GM12878 (cell line): ENCODE data around the gene ETV6. TPM values are rescaled to one million over a fixed set of nuclear protein-coding genes. Genes with fewer than 3 reads are reported as not detected.

Experiments
- ATAC-seq: fragments of 200-7000 bp; cut with Tn5 transposase; 3 replicates; pipeline ENCODE4 v1.9.1; 2020; ENCODE audit warnings: mild to moderate bottlenecking, moderate library complexity
- BruUV-seq: library from RNA; stranded (reverse); fragments of 400-500 nt; replicated peaks from 2 replicates; lab custom pipeline; 2021; lab: Mats Ljungman, UMichigan
- CTCF ChIA-PET: fragments of 300-600 bp; sonication (Branson Sonifier 250); formaldehyde crosslinking; extraction: SDS; loops from one replicate; lab custom pipeline; 2021; ENCODE audit warnings: inconsistent platforms; lab: Yijun Ruan, JAX
- POLR2A ChIA-PET: fragments of 350-600 bp; formaldehyde crosslinking; extraction: SDS; loops from one replicate; lab custom pipeline; 2021; ENCODE audit warnings: inconsistent platforms; lab: Charles Lee
- RAD21 ChIA-PET: fragments of 300-600 bp; sonication (Branson Sonifier 250); formaldehyde crosslinking; loops from one replicate; lab custom pipeline; 2023; ENCODE audit warnings: antibody characterized with exemption; ENCODE audit not compliant: unreplicated experiment; lab: Charles Lee
- SMC1A ChIA-PET: fragments of 300-600 bp; sonication (Branson Sonifier 250); formaldehyde crosslinking; loops from one replicate; lab custom pipeline; 2023; ENCODE audit not compliant: unreplicated experiment, uncharacterized antibody; lab: Charles Lee
- DNase-seq: peaks from one replicate; pipeline ENCODE4 v3.0.0-alpha.2; 2011; ENCODE audit warnings: low read depth, low spot score
- FAIRE-seq: peaks from 3 replicates; lab custom pipeline; 2011; peaks lifted over from hg19 to GRCh38; lab: Jason Lieb, UNC
- H2AFZ ChIP-seq: 2 replicates; pipeline ENCODE4 v1.6.0; 2011; ENCODE audit warnings: low read depth, low read length, control low read depth; ENCODE audit not compliant: control insufficient read depth
- H3K27ac ChIP-seq: 2 replicates; pipeline ENCODE4 v1.5.1; 2011; ENCODE audit warnings: control low read depth; ENCODE audit not compliant: control insufficient read depth, insufficient read depth
- H3K27me3 ChIP-seq, 2 experiments: replicated peaks in 1 of 2; 2 replicates each; pipeline versions ENCODE4 v1.6.0 to v1.6.1; 2011; ENCODE audit warnings: low read length in 1 of 2; ENCODE audit not compliant: control insufficient read depth in 2 of 2, insufficient read depth in 2 of 2
- H3K36me3 ChIP-seq, 2 experiments: 2 replicates each; pipeline ENCODE4 v1.5.1; 2011; ENCODE audit warnings: low read length in 1 of 2; ENCODE audit not compliant: control insufficient read depth in 2 of 2, insufficient read depth in 2 of 2
- H3K4me1 ChIP-seq: 2 replicates; pipeline ENCODE4 v1.6.1; 2011; ENCODE audit warnings: mild to moderate bottlenecking, low read length, moderate library complexity, mixed read lengths; ENCODE audit not compliant: control insufficient read depth, insufficient read depth
- H3K4me2 ChIP-seq: 2 replicates; pipeline ENCODE4 v1.6.0; 2011; ENCODE audit warnings: control low read depth; ENCODE audit not compliant: control insufficient read depth, insufficient read depth
- H3K4me3 ChIP-seq: fragments of 200-600 bp; sonication (generic); 2 replicates; pipeline ENCODE4 v1.5.1; 2016
- H3K79me2 ChIP-seq: 2 replicates; pipeline ENCODE4 v1.6.0; 2011; ENCODE audit warnings: low read length; ENCODE audit not compliant: control insufficient read depth, insufficient read depth
- H3K9ac ChIP-seq: 2 replicates; pipeline ENCODE4 v1.8.0; 2011; ENCODE audit warnings: low read length, control low read depth, mixed read lengths; ENCODE audit not compliant: control insufficient read depth, insufficient read depth
- H3K9me3 ChIP-seq: replicated peaks from 3 replicates; pipeline ENCODE4 v1.5.1; 2011; ENCODE audit warnings: mild to moderate bottlenecking, low read length; ENCODE audit not compliant: control insufficient read depth, insufficient read depth
- H4K20me1 ChIP-seq: 2 replicates; pipeline ENCODE4 v1.6.0; 2011; ENCODE audit not compliant: control insufficient read depth, insufficient read depth
- ASH2L ChIP-seq: fragments of 300-600, 200-600 bp; sonication (generic); IDR thresholded peaks from 2 replicates; pipeline ENCODE4 v1.6.1; 2017; ENCODE audit warnings: low read depth, mild to moderate bottlenecking, borderline replicate concordance
- CBX3 ChIP-seq: fragments of 200-600 bp; sonication (generic); IDR thresholded peaks from 2 replicates; pipeline ENCODE4 v1.6.1; 2016; ENCODE audit warnings: low read depth, borderline replicate concordance
- CEBPB ChIP-seq, 2 experiments: fragments of 150-350 bp in 1 of 2; IDR thresholded peaks; 2 replicates each; pipeline ENCODE4 v1.6.1; 2012 to 2014; ENCODE audit warnings: low read depth in 2 of 2, low read length in 2 of 2, borderline replicate concordance in 1 of 2, inconsistent platforms in 1 of 2
- CHD4 ChIP-seq: fragments of 200-600 bp; sonication (generic); IDR thresholded peaks from 2 replicates; pipeline ENCODE4 v1.6.1; 2016; ENCODE audit warnings: mild to moderate bottlenecking
- EZH2 ChIP-seq: IDR thresholded peaks from 2 replicates; pipeline ENCODE4 v1.6.1; 2012; ENCODE audit warnings: low read depth, mild to moderate bottlenecking, control low read depth, inconsistent platforms, low read length, borderline replicate concordance; ENCODE audit not compliant: control insufficient read depth
- GABPA ChIP-seq: IDR thresholded peaks from 2 replicates; pipeline ENCODE4 v1.6.1; 2014; ENCODE audit warnings: antibody characterized with exemption, low read depth, mild to moderate bottlenecking, inconsistent platforms
- HCFC1 ChIP-seq: fragments of 150-350 bp; IDR thresholded peaks from 2 replicates; pipeline ENCODE4 v1.6.1; 2014; ENCODE audit warnings: low read length
- IKZF2 ChIP-seq, 2 experiments: fragments of 450-650 bp; IDR thresholded peaks; 2 replicates each; pipeline ENCODE4 v1.6.1; 2017; ENCODE audit warnings: mild to moderate bottlenecking in 2 of 2, moderate library complexity in 2 of 2
- MLLT1 ChIP-seq: fragments of 450-650 bp; IDR thresholded peaks from 2 replicates; pipeline ENCODE4 v1.6.1; 2016; ENCODE audit warnings: mild to moderate bottlenecking
- RB1 ChIP-seq: fragments of 450-650 bp; formaldehyde crosslinking; IDR thresholded peaks from 2 replicates; pipeline ENCODE4 v1.6.1; 2017; ENCODE audit warnings: mild to moderate bottlenecking, borderline replicate concordance
- SMC3 ChIP-seq: IDR thresholded peaks from 2 replicates; pipeline ENCODE4 v1.6.1; 2011; ENCODE audit warnings: low read length, improper control_type of control experiment, borderline replicate concordance
- SREBF1 ChIP-seq: IDR thresholded peaks from 2 replicates; pipeline ENCODE4 v1.6.1; 2012; ENCODE audit warnings: mild to moderate bottlenecking, low read length
- STAT3 ChIP-seq: IDR thresholded peaks from 2 replicates; pipeline ENCODE4 v1.6.1; 2011; ENCODE audit warnings: low read depth, low read length, improper control_type of control experiment
- TCF3 ChIP-seq: IDR thresholded peaks from 2 replicates; pipeline ENCODE4 v1.6.1; 2012; ENCODE audit warnings: low read depth, mild to moderate bottlenecking, low read length, borderline replicate concordance; ENCODE audit not compliant: insufficient read depth
- ZBTB40 ChIP-seq: fragments of 450-650 bp; IDR thresholded peaks from 2 replicates; pipeline ENCODE4 v1.6.1; 2016; ENCODE audit warnings: mild to moderate bottlenecking, moderate library complexity, borderline replicate concordance
- WGBS: methylation state at CpG from one replicate; pipeline ENCODE4 v1.1.6; 2016; ENCODE audit warnings: low lambda C conversion rate; ENCODE audit not compliant: insufficient replicate concordance, insufficient coverage; ENCODE audit errors: missing lambda C conversion rate; 5-methylcytosine and 5-hydroxymethylcytosine counted together
- in situ Hi-C: fragments of 300-500 bp; cut with MboI; formaldehyde crosslinking; loops from 9 replicates; pipeline ENCODE4 v1.14.3; 2018; ENCODE audit warnings: mixed read lengths
- intact Hi-C: fragments of 100-400 bp; cut with micrococcal nuclease; formaldehyde crosslinking; loops from one replicate; pipeline ENCODE4 v1.14.2; 2022; ENCODE audit not compliant: unreplicated experiment
- polyA plus RNA-seq, 11 experiments: library from polyadenylated mRNA; depleted of rRNA in 4 of 11; unstranded in 6 of 11; stranded (reverse) in 5 of 11; fragments of >200 nt; fragmentation: Nextera tagmentation in 4 of 11; fragmentation: Illumina TruSeq in 1 of 11; extraction: Ambion mirVana in 4 of 11; extraction: Trizol in 1 of 11; gene quantifications; 1 replicate in 1 of 11; 2 replicates in 10 of 11; pipeline versions ENCODE4 v1.2.1 to v1.2.3, GENCODE V29; 2011 to 2016; ENCODE audit warnings: inconsistent platforms in 2 of 11, missing spikeins in 2 of 11, low read depth in 1 of 11
- total RNA-seq, 4 experiments: library from RNA; depleted of rRNA in 3 of 4; stranded (reverse); fragments of >200 nt in 3 of 4; fragmentation: Illumina TruSeq in 1 of 4; extraction: Trizol in 1 of 4; gene quantifications; 2 replicates each; pipeline versions ENCODE4 v1.2.1 to v1.2.3, GENCODE V29; 2013 to 2021
- TF ChIP-seq, protein P1 (sequence below): fragments of 450-650 bp; formaldehyde crosslinking; IDR thresholded peaks from 2 replicates; pipeline ENCODE4 v1.4.0; 2020; ENCODE audit warnings: mild to moderate bottlenecking, moderate library complexity

The ETV6 gene
- total and polyA plus RNA-seq, 10 of the 15 experiments (the other 5 are each of a cell fraction or from before 2014, with no cell fraction given) = 6.6 to 74.8 (median 24.6) TPM

- intact Hi-C loops = no loop called here
- DNase-seq (no peak), FAIRE-seq (no peak), ATAC-seq (no peak)
- 82% methylated on average over 4 of the region's 4 CpGs for WGBS
- H3K4me3 ChIP-seq = no peak overlapping the region
- BruUV-seq = no TSS peak
- in situ Hi-C loops = no loop called here
- SMC1A ChIA-PET = interaction anchor here (0.9 to 1.4 kb wide), 3 partner anchors 117 to 221 kb away, joined by 3 to 5 read pairs (median 3); no protein-coding TSS in a partner anchor
- CTCF ChIA-PET = interaction anchor here (0.6 kb wide), 1 partner anchor 157 kb away, joined by 3 read pairs; no protein-coding TSS in a partner anchor
- H2AFZ ChIP-seq = no peak overlapping the region
- H3K27me3 ChIP-seq = no peaks in the 10 kb centered on the region
- H3K9me3 ChIP-seq = no peaks in the 10 kb centered on the region
- no peak overlapping the region for H3K27ac ChIP-seq
- H4K20me1 ChIP-seq = no peaks in the 10 kb centered on the region
- H3K79me2 ChIP-seq = peaks cover 19% of the 10 kb centered on the region
- no peak overlapping the region for H3K4me2 ChIP-seq
- peaks cover 18 to 42% of the 10 kb centered on the region in 2 experiments for H3K36me3 ChIP-seq
- POLR2A ChIA-PET = no interaction called here
- peaks cover 41% of the 10 kb centered on the region for H3K4me1 ChIP-seq
- no peak overlapping the region for H3K9ac ChIP-seq
- RAD21 ChIA-PET = interaction anchor here (1.2 kb wide), 1 partner anchor 100 kb away, joined by 3 read pairs; no protein-coding TSS in a partner anchor
- TF ChIP-seq ASH2L (no peak), CHD4 (no peak), ZBTB40 (no peak), CEBPB (IDR thresholded peaks at IDR 0.05; ENCODE audit: borderline replicate concordance in 1 of 2, low read depth in 2 of 2, low read length in 2 of 2) (no peak), RB1 (no peak), HCFC1 (no peak), SREBF1 (no peak), IKZF2 (IDR thresholded peaks at IDR 0.05) (no peak), GABPA (no peak), STAT3 (no peak), SMC3 (no peak), TCF3 (no peak), MLLT1 (no peak), EZH2 (no peak), CBX3 (no peak)
- TF ChIP-seq, protein P1, sequence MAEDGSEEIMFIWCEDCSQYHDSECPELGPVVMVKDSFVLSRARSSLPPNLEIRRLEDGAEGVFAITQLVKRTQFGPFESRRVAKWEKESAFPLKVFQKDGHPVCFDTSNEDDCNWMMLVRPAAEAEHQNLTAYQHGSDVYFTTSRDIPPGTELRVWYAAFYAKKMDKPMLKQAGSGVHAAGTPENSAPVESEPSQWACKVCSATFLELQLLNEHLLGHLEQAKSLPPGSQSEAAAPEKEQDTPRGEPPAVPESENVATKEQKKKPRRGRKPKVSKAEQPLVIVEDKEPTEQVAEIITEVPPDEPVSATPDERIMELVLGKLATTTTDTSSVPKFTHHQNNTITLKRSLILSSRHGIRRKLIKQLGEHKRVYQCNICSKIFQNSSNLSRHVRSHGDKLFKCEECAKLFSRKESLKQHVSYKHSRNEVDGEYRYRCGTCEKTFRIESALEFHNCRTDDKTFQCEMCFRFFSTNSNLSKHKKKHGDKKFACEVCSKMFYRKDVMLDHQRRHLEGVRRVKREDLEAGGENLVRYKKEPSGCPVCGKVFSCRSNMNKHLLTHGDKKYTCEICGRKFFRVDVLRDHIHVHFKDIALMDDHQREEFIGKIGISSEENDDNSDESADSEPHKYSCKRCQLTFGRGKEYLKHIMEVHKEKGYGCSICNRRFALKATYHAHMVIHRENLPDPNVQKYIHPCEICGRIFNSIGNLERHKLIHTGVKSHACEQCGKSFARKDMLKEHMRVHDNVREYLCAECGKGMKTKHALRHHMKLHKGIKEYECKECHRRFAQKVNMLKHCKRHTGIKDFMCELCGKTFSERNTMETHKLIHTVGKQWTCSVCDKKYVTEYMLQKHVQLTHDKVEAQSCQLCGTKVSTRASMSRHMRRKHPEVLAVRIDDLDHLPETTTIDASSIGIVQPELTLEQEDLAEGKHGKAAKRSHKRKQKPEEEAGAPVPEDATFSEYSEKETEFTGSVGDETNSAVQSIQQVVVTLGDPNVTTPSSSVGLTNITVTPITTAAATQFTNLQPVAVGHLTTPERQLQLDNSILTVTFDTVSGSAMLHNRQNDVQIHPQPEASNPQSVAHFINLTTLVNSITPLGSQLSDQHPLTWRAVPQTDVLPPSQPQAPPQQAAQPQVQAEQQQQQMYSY (CRISPR knock-in tag) = no peak
Observed at GRCh38 chr12:11879306-11879705, 229.8 kb downstream of the ETV6 start.
